Umbilical cord (tissue), 2 donors: Measurements from ENCODE around the gene CMPK2. TPM values are rescaled to one million over a fixed set of nuclear protein-coding genes. Genes with fewer than 3 reads are reported as not detected.

Experiments used
- DNase-seq: peaks from one replicate; pipeline ENCODE4 v3.0.0-alpha.2; 2015; ENCODE audit warnings: low spot score
- total RNA-seq: library from RNA; depleted of rRNA; stranded (reverse); fragments of >200 nt; gene quantifications from one replicate; pipeline ENCODE4 v1.2.3, GENCODE V29; 2014; ENCODE audit warnings: low replicate concordance; ENCODE audit not compliant: insufficient read depth

CMPK2 gene
- total RNA-seq, 1 donor from 2014 or later = 15.6 TPM

DNA sequence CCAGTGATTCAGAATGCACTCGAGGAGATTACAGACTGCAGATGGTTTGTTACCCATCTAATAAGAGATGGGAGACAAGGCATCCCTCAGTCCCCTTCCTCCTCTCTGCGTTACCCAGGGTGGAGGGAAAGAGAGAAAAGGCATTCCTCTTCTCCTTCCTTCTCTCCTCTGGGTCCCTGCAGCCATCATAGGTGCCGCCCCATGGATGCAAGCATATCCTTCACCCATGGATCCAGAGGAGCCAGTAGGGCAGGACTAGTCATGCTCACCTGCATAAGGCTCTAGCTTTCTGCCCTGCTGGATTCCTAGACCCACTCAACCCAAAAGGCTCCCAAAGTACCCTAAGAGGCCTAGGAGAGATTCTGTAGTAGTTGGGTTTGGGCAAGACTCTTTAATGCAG is 20.4 kb downstream of the CMPK2 start:
- no peak for DNase-seq

DNA sequence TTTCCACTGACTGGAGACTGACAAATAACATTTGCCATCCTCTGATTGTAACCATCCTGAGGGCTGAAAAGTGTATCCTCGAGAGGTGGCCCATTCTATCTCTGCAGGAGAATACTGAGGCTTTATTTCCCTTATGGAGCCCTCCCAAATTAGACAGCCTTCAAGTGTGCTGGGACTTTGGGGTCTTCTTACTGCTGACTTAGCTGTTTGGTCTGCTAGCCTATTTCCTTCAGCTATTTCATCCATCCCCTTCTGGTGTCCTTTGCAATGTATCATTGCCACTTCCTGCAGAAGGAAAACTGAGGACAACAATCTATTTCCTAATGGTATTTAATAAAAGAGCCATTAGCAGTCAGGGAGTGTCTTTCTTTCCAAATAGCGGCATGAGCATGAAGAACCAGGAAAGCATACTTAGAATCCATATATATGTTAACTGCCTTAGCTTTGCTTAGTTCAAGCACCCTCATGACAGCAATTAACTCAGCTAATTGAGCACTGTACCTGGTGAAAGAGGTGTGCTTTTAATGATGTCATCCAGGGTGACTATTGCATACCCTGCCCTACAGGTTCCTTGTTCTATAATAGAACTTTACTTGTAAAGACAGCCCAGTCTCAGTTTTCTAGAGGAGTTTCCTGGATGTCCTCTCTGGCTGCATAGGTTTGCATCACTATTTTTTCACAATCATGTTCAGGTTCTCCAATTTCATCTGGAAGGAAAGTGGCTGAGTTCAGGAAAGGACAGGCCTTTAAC is 24.0 kb downstream of the CMPK2 start:
- no peak for DNase-seq

DNA sequence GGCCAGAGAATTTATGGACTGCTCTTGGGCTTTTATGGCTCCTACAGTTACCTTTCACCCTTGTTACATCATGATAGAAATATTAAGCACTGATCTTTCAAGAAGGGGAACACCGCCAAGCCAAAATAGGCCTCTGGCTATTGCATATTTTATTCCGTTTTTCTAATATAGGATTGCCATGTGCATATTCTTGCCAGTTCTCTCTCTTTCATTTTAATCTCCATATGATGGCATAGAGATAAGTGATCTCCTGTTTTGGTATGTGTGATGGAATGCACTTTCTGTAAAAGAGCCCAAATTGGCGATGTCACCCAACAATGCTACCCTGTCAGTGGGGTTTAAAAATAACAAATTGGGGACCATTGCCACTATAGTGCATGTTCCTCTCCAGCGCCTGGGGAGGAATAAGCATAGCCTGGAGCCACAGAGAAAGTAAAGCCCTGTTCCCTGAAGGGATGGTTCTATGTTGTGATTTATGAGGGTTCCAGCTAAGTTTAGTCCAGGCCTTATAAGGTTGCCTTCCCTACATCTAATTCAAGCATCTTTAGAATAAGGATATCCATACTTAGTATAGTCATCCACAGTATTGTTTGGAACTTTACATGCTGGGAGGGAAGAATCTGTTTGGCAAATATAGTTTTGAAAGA is 26.9 kb downstream of the CMPK2 start:
- DNase-seq = no peak

DNA sequence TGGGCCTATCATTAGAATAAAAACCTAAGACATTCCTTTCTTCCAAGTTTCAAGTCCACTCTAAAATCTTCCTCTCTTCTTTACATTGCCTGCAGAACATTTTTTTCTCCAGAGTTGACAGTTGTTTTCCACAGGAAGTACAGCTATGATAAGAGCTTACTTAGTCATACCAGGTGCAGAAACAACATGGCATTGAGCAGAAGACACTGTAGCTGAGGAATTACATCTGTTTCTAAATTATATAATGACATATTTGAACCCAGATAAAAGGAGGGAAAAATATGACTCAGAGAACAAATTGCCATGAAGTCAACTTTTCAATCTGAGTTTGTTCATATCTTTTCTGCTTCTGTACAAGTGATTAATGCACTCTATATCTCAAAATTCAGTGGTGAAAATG is 30.2 kb downstream of the CMPK2 start:
- no peak for DNase-seq

DNA sequence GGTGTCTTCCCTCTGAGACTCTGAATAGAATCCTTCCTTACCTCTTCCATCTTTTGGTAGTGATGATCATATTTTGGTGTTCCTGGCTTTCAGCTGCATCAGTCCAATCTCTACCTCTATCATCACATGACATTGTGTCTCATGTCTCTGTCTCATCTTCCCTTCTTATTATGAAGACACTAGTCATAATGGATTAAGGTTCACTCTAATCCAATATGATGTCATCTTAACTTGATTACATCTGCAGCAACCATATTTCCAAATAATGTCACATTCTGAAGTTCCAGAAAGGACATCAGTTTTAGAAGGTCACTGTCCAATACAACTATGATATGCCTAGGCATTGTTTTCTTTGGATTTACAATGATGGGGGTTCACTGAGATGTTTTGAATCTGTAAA is 31.5 kb downstream of the CMPK2 start:
- DNase-seq = no peak

DNA sequence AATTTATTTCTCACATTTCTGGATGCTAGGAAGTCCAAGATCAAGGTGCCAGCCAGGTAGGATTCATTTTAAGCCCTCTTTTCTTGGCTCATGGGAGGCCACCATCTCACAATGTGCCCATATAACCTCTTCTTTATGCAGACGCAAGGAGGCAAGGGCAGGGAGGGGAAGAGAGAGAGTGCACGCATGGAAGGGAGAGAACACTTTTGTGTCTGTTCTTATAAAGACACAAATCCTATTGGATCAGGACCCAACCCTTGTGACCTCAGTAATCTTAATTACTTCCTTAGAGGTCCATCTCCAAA is 32.5 kb downstream of the CMPK2 start:
- DNase-seq = no peak

DNA sequence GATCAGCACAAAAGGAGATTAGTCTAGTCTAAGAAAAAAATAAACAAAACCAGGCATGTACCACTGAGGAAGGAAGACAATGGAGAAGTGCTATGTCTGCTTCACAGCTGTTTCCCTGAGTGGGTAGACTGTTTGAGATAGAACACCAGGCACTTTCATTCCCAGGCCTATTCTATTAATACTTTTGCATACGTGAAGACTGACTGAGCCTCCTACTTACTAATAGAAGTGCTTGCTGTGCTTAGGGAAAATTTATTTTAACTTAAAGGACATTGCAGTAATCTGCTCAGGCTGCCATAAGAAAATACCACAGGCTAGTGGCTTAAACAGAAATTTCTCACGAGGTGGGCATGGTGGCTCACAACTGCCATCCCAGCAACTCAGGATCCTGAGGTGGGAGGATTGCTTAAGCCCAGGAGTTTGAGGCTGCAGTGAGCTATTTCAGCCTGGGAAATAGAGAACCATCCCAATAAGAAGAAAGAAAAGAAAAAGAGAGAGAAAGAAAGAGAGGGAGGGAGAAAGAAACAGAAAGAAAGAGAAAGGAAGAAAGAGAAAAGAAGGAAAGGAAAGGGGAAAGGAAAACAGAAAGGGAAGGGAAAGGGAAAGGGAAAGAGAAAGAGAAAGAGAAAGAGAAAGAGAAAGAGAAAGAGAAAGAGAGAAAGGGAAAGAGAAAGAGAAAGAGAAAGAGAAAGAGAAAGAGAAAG is 33.0 kb downstream of the CMPK2 start:
- DNase-seq = no peak

DNA sequence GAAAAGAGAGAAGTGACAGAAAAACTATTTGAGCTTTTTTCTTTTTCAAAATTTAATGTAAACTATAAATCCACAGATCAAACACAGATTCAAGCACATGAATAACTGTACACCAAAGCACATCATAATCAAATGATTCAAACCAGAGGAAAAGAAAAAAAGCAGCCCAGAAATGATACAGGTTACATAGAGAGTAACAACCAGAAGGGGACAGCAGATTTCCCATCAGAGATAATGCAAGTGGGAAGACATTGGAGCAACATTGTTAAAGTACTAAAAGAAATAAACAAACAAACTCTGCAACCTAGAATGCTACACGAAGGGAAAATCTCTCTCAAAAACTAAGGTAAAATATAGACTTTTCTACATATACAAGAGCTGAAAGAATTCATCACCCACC is 34.5 kb downstream of the CMPK2 start:
- DNase-seq = no peak

DNA sequence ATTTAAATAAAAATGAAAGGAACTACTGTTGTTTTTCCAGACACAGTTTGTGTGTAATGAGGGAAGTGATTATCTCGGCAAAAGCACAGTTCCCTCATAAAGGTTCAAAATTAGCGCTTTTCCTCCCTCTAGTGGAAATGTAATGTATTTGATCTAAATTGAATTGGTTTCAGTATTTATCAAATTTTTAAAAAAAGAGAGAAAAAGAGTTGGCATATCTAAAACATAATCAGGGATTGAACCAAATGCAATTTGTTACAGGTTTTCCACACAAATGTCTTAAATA is 37.5 kb downstream of the CMPK2 start:
- peak; percentile 80 for DNase-seq

DNA sequence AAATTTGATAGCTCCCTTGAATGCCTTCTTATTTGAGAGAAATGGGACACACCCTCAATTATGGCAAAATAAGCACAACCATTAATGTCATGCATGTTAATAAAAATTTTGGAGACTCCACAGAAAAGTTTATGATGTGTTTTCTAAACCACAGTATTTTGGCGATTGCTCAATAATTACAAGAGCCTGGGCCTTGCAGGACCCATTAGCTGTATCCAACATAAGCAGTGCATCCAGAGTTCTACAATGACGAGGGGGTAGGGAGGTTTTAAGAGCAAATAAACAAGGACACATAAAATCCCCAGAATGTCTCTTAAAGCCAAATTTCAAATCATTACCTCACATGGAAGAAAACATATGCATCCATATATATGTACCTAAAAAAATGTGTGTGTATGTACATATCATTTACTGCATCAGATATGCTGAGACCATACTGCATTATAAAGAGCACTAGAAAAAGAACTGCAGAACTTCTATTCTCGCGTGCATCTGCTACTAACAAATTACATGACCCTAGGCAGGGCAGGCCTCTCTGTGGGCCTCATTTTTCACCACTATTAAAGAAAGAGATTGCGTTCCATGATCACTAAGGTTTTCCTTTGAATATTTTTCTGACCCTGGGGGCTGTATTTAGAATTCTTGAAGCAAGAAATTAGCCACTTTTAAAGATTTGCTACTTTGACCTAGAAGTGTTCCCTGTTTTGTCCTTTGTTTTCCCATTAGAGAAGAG is 38.0 kb downstream of the CMPK2 start:
- DNase-seq = peak; percentile 66

DNA sequence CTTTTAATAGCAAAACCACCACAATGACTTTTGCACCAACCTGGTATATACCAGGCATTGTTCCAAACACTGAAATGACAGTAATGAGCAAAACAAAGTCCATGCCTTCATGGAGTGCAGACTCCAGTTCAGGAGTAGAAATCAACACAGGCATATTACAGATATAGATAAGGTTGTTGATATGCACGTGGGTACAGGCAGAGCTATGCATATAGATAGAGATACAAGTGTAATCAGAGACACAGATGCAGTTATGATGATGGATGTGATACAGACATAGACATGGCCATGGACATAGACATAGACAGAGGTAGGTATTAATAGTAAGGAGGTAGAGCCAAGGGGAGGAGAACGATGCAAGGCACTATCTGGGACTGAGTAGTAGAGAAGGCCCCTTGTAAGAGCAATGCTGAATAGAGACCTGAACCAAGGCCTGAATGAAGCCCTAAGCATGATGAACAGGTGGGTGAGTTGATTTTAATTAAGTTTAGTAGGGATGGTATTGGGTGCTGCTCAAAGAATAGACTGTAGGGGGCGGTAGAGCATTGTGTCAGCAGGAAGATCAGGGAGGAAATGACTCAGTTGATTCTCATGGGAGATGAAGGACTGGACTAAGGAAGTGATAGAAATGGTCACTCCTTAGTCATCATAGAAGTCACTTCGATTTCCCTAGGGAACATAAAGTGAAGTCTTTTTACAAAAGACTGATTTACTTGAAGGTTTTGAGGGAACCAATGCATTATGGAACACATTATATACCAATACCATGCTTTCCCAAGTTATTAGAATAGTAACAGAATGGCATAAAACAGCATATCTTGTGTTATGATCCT is 39.4 kb downstream of the CMPK2 start:
- DNase-seq = no peak

DNA sequence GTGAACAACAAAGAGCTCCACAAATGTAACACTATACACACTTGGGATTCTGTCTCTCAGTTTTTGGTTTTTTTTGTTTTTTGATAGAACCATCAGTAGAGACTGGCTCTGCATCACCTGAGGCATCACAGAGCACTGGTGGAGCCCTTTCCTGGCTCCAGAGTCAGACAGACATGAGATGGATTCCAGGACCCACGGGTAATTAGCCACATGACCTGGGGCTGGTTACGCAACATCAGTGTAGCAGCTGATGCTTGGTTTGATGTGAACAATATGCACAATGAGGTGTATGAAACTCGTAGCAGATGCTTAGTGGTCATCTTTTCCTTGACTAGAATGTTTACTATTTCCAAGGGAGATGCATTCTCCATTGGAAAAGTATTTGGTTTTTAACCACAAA is 40.7 kb downstream of the CMPK2 start:
- DNase-seq = no peak

DNA sequence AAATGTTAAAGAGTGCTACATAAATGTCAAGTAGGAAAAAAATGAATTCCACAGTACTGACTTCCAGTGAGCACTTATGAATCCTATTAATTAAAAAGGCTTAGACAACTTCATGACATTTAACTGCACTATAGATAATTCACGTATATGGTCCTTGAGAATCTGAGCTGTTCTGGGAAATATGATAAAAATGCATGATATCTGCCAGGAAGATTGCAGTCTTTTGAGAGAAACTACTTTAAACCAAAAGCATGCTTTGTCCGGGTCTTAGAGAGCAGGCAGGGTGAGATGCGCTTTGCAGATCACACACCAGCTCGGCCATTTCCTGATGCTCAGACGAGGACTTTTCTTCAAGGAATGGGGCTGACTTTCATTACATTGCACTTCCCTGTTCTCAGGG is 42.6 kb downstream of the CMPK2 start:
- peak; percentile 89 for DNase-seq

DNA sequence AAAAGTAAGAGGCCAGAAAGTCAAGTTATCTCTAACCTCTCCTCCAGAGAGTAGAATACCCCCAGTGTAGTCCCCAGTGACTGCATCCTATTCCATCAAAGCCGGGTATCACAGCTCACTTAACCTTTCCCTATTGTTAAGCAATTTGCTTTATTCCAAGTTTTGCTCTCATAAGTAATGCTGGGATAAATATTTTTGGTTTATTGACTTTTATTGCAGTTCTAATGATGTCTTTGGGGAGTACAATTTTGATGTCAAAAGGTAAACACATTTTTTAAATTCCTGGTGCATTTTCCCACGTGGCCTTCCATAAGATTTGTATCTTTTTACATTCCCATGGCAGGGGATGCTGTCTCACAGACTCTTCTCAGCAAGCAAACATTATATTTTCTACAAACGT is 43.3 kb downstream of the CMPK2 start:
- DNase-seq = no peak

DNA sequence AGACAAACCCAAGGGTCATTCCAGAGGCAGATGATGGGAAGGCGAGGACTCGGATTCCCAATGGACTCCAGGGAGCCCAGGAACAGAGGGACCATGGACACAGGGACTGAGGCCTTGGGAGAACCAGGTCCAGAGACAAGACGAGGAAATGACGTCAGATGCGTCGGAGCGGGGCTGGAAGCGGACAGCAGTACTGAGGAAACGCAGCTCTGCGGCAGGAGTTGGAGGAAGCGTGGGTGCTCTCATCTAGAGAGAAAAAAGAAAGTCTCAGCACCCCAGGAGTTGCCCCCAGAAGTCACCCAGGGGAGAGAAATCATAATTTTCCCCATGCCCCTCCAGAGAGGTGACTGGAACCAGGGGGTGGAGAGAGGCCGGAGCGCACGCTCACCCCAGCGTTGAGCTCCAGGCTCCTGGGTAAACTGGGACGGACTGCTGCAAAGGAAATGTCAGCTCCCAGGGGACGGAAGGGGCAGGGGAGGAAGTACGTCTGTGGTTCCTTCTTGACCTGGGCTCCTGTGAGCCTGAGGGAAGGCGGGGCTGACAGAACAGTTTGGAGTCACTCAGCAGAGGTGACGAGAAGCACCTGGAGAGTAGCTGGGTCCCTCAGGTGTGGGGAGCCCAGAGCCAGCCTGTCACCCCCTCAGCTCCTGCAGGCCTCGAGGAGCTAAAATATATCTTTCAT is 44.7 kb downstream of the CMPK2 start:
- DNase-seq = no peak

DNA sequence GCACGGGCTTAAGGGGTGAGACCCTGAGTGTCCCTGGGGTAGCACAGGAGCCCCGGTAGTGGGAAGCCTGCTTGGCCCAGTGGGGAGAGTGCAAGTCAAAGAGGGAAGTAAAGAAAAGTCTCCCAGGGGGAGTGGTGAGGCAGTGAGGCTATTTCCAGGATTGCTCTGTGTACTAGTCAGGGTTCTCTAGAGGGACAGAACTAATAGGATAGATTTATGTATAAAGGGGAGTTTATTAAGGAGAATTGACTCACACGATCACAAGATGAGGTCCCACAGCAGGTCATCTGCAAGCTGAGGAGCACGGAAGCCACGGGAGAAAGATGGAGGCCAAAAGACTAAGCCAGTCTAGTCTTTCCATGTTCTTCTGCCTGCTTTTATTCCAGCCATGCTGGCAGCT is 45.5 kb downstream of the CMPK2 start:
- DNase-seq = no peak

DNA sequence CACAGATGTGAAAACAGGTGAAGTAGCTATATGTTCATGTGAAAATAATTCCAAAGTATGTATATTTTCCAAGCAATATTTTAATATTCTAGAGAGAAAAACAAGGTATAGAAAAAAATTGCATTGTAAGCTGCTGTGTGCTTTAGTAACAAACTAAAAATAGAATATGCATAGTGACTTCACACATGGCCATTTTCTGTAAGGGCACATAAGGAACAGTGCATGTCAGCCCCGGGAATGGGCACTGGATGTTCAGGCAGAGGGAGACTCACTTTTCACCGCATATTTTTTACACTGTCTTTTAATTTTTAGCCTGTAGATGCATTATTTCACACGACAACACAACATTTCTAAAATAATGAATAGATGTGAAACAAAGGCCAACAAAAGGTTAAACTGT is 46.0 kb downstream of the CMPK2 start:
- DNase-seq = no peak

DNA sequence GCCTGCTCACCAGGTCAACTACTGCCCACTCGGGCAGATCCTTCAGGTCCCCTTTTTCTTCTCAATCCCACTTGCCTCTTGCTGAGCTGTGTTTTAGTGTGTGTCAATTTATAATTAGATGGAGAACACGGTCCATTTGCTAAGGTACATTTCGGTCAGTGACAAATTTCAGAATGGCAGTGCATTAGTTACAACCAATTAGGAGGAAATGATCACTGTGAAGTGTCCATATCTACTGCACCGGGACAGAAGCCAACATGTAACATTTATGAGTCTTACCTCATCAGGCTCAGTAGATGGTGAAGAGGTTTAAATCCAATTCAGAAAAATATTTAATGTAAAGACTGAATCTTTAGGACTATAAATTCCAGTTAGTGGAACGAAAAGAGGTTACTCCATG is 47.7 kb downstream of the CMPK2 start:
- DNase-seq = no peak

DNA sequence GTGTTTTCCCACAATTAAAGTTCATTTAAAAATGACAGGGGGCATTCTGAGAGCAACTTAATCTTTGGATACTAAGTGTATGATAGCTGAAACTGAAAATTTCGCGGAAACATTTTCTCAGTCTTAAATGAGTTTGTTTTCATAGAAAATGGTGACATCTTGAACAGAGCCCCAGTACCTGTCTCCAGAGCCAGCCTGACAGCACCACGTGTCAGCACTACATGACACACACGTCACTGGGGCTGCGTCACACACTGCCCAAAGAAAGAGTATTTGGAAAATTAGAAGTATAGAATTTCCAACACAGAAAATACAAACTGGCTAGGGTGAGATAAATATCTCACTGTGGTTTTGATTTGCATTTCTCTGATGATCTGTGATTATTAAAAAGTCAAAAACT is 50.8 kb downstream of the CMPK2 start:
- no peak for DNase-seq

DNA sequence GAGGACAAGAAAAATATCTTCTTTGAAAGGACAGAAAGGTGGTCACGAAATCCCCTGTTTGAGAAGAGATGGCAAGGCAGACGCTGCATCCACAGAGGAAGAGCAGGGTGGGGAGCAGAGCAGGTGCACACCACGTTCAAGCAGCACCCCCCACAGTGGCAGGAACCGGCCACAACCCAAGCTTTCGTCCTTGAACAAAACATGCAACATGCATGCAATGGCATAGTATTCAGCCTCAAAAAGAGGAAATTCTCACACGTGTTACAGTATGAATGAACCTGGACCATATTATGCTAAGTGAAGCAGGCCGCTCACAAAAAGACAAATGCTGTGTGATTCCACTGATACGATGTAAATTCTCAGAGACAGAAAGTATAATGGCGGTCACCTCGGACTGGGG is 51.4 kb downstream of the CMPK2 start:
- no peak for DNase-seq

DNA sequence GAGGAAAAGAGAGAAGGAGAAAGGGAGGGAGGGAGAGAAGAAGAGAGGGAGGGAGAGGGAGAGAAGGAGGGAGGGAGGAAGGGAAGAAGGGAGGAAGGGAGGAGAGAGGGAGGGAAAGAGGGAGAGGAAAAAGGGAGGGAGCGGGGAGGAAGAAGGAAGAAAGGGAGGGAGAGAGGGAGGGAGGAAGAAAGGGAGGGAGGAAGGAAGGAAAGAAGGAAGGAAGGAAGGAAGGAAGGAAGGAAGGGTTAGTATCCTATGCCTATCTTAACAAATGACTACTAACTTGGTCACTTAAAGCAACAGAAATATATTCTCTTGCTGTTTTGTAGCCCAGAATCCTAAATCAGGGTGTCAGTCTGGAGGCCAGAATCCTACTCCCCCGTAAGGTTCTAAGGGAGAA is 52.1 kb downstream of the CMPK2 start:
- DNase-seq = no peak
